GM23338 (cell line): ENCODE data around the gene CHRDL1.

Source experiments
- CTCF ChIP-seq, 2 experiments: fragments of 200-600 bp in 1 of 2; sonication (generic) in 1 of 2; conservative IDR thresholded peaks; 2 replicates each; pipeline versions ENCODE4 v1.5.1 to v1.6.1; 2016 to 2017; ENCODE audit warnings: antibody characterized with exemption in 2 of 2, low read depth in 2 of 2, mild to moderate bottlenecking in 2 of 2, moderate library complexity in 1 of 2
- EZH2 ChIP-seq: fragments of 200-600 bp; sonication (generic); IDR thresholded peaks from one replicate; pipeline ENCODE4 v1.8.0; 2017; ENCODE audit warnings: antibody characterized with exemption, mild to moderate bottlenecking, low read depth; ENCODE audit not compliant: unreplicated experiment
- EZH2phosphoT487 ChIP-seq: fragments of 200-600 bp; sonication (generic); IDR thresholded peaks from one replicate; pipeline ENCODE4 v1.8.1; 2018; ENCODE audit warnings: antibody characterized with exemption; ENCODE audit not compliant: unreplicated experiment
- POLR2AphosphoS5 ChIP-seq: IDR thresholded peaks from 2 replicates; pipeline ENCODE4 v1.6.1; 2016; ENCODE audit warnings: antibody characterized with exemption, low read depth
- REST ChIP-seq: IDR thresholded peaks from one replicate; pipeline ENCODE4 v1.6.1; 2018; ENCODE audit warnings: antibody characterized with exemption; ENCODE audit not compliant: unreplicated experiment
- ZNF114 ChIP-seq: fragments of 250-450 bp; sonication (Bioruptor Pico); IDR thresholded peaks from 2 replicates; pipeline ENCODE4 v1.5.0; 2020; ENCODE audit warnings: mild to moderate bottlenecking, moderate library complexity

GRCh38 chrX:110755611-110756010, 40.0 kb downstream of the CHRDL1 start:
- TF ChIP-seq CTCF (conservative IDR thresholded peaks at IDR 0.05; ENCODE audit: low read depth in 2 of 2), result no peak
- TF ChIP-seq EZH2, result no peak
- TF ChIP-seq EZH2phosphoT487, result no peak
- TF ChIP-seq REST, result no peak
- TF ChIP-seq ZNF114 (CRISPR knock-in tag), result no peak
- TF ChIP-seq POLR2AphosphoS5, result no peak
